HK-2 (cell line): ENCODE results near the gene SNRPF.
"Not testable (repeated sequence)": the region's sequence is repeated elsewhere in the genome, so short reads cannot be mapped to it uniquely, and the experiment has no call there.

Experiments used
- DNase-seq: peaks from one replicate; pipeline ENCODE4 v3.0.0-alpha.2; 2018; ENCODE audit not compliant: unreplicated experiment

Gene SNRPF

GRCh38 chr12:95858451-95859343 lies at the start of gene SNRPF:
TSS of gene SNRPF (plus strand) at chr12:95858952. CDS start at chr12:95859074, 122 bp downstream.
- peak; percentile 96 for DNase-seq

GRCh38 chr12:95809000-95809680 lies 49.6 kb upstream of the SNRPF start:
- no peak for DNase-seq

- no peak for DNase-seq
These were observed 48.3 kb upstream of the SNRPF start for GRCh38 chr12:95810411-95810810.

GRCh38 chr12:95812155-95812554 lies 46.6 kb upstream of the SNRPF start:
- not testable (repeated sequence) for DNase-seq

- DNase-seq: no peak
These were observed 43.0 kb upstream of the SNRPF start for GRCh38 chr12:95815632-95816212.

GRCh38 chr12:95820096-95820703 lies 38.6 kb upstream of the SNRPF start:
- no peak for DNase-seq

GRCh38 chr12:95829395-95829794 lies 29.4 kb upstream of the SNRPF start:
- DNase-seq: no peak

- no peak for DNase-seq
These were observed 28.2 kb upstream of the SNRPF start for GRCh38 chr12:95830335-95831089.

- no peak for DNase-seq
These were observed 24.2 kb upstream of the SNRPF start for GRCh38 chr12:95834572-95834971.

- DNase-seq: no peak
These were observed 22.6 kb upstream of the SNRPF start for GRCh38 chr12:95836185-95836609.

- DNase-seq: no peak
These were observed 22.0 kb upstream of the SNRPF start for GRCh38 chr12:95836630-95837239.

- no peak for DNase-seq
These were observed 21.3 kb upstream of the SNRPF start for GRCh38 chr12:95837240-95838038.

- no peak for DNase-seq
These were observed 20.6 kb upstream of the SNRPF start for GRCh38 chr12:95838125-95838524.

- not testable (repeated sequence) for DNase-seq
These were observed 16.3 kb upstream of the SNRPF start for GRCh38 chr12:95842426-95842825.

GRCh38 chr12:95848575-95849388 lies 10.0 kb upstream of the SNRPF start:
- peak; percentile 36 for DNase-seq

- DNase-seq: no peak
These were observed 7.1 kb upstream of the SNRPF start for GRCh38 chr12:95851606-95852005.

GRCh38 chr12:95852133-95852532 lies 6.6 kb upstream of the SNRPF start:
- no peak for DNase-seq

- no peak for DNase-seq
These were observed 1.6 kb upstream of the SNRPF start for GRCh38 chr12:95857156-95857555.

- no peak for DNase-seq
These were observed 953 bp upstream of the SNRPF start for GRCh38 chr12:95857799-95858198.
